ENCODE data around the gene EN1.

DNA sequence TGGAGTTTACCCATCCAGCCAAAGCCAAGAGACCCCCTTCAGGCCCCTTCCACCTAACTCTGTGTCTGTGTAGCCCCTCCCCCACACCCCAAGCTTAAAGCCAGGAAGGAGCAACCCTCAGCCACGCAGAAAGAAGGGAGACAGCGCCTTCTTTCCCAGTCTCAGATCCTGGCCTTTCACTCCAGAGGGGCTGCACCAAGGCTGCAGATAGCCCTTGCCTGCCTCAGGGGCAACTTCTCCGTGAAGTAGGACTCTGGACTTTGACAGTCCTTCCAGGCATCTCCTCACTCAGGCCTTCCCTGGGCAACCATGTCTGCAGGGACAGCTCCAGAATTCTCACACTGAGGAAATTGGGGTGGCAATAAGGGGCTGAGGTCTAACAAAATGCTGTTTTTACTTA is 26.9 kb upstream of the EN1 start:
- TF ChIP-seq, protein P1, sequence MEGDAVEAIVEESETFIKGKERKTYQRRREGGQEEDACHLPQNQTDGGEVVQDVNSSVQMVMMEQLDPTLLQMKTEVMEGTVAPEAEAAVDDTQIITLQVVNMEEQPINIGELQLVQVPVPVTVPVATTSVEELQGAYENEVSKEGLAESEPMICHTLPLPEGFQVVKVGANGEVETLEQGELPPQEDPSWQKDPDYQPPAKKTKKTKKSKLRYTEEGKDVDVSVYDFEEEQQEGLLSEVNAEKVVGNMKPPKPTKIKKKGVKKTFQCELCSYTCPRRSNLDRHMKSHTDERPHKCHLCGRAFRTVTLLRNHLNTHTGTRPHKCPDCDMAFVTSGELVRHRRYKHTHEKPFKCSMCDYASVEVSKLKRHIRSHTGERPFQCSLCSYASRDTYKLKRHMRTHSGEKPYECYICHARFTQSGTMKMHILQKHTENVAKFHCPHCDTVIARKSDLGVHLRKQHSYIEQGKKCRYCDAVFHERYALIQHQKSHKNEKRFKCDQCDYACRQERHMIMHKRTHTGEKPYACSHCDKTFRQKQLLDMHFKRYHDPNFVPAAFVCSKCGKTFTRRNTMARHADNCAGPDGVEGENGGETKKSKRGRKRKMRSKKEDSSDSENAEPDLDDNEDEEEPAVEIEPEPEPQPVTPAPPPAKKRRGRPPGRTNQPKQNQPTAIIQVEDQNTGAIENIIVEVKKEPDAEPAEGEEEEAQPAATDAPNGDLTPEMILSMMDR (IDR thresholded peaks at IDR 0.05; ENCODE audit: extremely low read depth in 1 of 2, insufficient read depth in 1 of 2, low read depth in 1 of 2, low read length in 2 of 2): no peak
- no peak for TF ChIP-seq POLR2A (IDR thresholded peaks at IDR 0.05; ENCODE audit: low read depth, low read length)
- no peak for TF ChIP-seq EZH2 (IDR thresholded peaks at IDR 0.05; ENCODE audit: borderline replicate concordance, low read depth, low read length, severe bottlenecking)
- no peak for TF ChIP-seq POLR2AphosphoS5 (IDR thresholded peaks at IDR 0.05; ENCODE audit: insufficient read depth, low read depth, low read length)
- no peak for TF ChIP-seq MYC (IDR thresholded peaks at IDR 0.05; ENCODE audit: low read depth, low read length)
- TF ChIP-seq, protein P2, sequence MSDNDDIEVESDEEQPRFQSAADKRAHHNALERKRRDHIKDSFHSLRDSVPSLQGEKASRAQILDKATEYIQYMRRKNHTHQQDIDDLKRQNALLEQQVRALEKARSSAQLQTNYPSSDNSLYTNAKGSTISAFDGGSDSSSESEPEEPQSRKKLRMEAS (IDR thresholded peaks at IDR 0.05; ENCODE audit: insufficient read depth, insufficient read length): no peak

Data from endothelial cell of umbilical vein (primary cell).